Spleen (tissue), 7 donors: ENCODE data around the gene FSTL1.

Experiments used
- CTCF ChIP-seq, 11 experiments: fragments of 200-600 bp in 7 of 11; fragments of 450-650 bp in 4 of 11; sonication (generic) in 4 of 11; IDR thresholded peaks in 8 of 11; conservative IDR thresholded peaks in 3 of 11; 1 replicate in 7 of 11; 2 replicates in 4 of 11; pipeline versions ENCODE4 v1.4.0 to v1.8.0; 2016 to 2021; ENCODE audit warnings: antibody characterized with exemption in 11 of 11, inconsistent platforms in 4 of 11, mild to moderate bottlenecking in 1 of 11
- POLR2A ChIP-seq, 3 donors: fragments of 450-650 bp; IDR thresholded peaks; one replicate each; pipeline ENCODE4 v1.5.1; 2017; ENCODE audit warnings: antibody characterized with exemption in 3 of 3, mild to moderate bottlenecking in 1 of 3
- donor health status: DM: no; HTN: no; CAD: no; lungs with moderate emphysema.
- donor health status: DM: no; HTN: no; CAD: no.
- donor health status: DM: no; HTN: no; CAD: no.

- no peak for TF ChIP-seq CTCF (IDR thresholded peaks at IDR 0.05 in 8 of 11, conservative IDR thresholded peaks at IDR 0.05 in 3 of 11)
- TF ChIP-seq POLR2A (IDR thresholded peaks at IDR 0.05), result no peak
Observed at GRCh38 chr3:120459196-120459595, 8.4 kb upstream of the FSTL1 start.
